Psoas muscle (tissue), 8 donors: ENCODE results near the gene TMEM191B. TPM values are rescaled to one million over a fixed set of nuclear protein-coding genes. Genes with fewer than 3 reads are reported as not detected.
"Not testable (repeated sequence)": the region's sequence is repeated elsewhere in the genome, so short reads cannot be mapped to it uniquely, and the experiment has no call there.

ENCODE experiments used
- ATAC-seq, 4 donors: fragments of 200-7000 bp; cut with Tn5 transposase; one replicate each; pipeline ENCODE4 v1.9.1; 2020; ENCODE audit warnings: moderate library complexity in 3 of 4, mild to moderate bottlenecking in 2 of 4
- DNase-seq, 2 donors: peaks; one replicate each; pipeline ENCODE4 v3.0.0-alpha.2; 2020
- H3K27ac ChIP-seq: fragments of 200-600 bp; one replicate; pipeline ENCODE4 v1.8.0; 2022
- H3K27me3 ChIP-seq, 3 donors: fragments of 200-600 bp in 1 of 3; one replicate each; pipeline versions ENCODE4 v1.6.1 to v1.8.0; 2013 to 2022; ENCODE audit warnings: low read length in 2 of 3, mild to moderate bottlenecking in 2 of 3, moderate library complexity in 1 of 3; ENCODE audit not compliant: insufficient read depth in 3 of 3
- H3K36me3 ChIP-seq, 2 donors: fragments of 200-600 bp in 1 of 2; one replicate each; pipeline versions ENCODE4 v1.6.1 to v1.8.0; 2013 to 2022; ENCODE audit warnings: low read depth in 1 of 2, mild to moderate bottlenecking in 1 of 2, moderate library complexity in 1 of 2; ENCODE audit not compliant: insufficient read depth in 1 of 2
- H3K4me1 ChIP-seq: fragments of 200-600 bp; one replicate; pipeline ENCODE4 v1.8.0; 2022
- H3K4me3 ChIP-seq: fragments of 200-600 bp; one replicate; pipeline ENCODE4 v1.8.0; 2022; ENCODE audit warnings: mild to moderate bottlenecking
- H3K9me3 ChIP-seq: fragments of 200-600 bp; one replicate; pipeline ENCODE4 v1.8.0; 2022
- WGBS, 3 donors: extraction: QIAGEN DNeasy Blood & Tissue Kit; methylation state at CpG; one replicate each; pipeline versions ENCODE4 v1.1.6 to v1.1.7; 2013; 5-methylcytosine and 5-hydroxymethylcytosine counted together
- intact Hi-C, 2 donors: fragments of 100-400 bp; cut with DNase I; formaldehyde crosslinking; loops; one replicate each; pipeline versions ENCODE4 v1.11.0 to v1.14.2; 2022
- polyA plus RNA-seq, 3 donors: library from polyadenylated mRNA; stranded (reverse); fragments of 200-250 nt; gene quantifications; one replicate each; pipeline ENCODE4 v1.2.3, GENCODE V29; 2013
- total RNA-seq, 4 donors: library from RNA; stranded (reverse); fragmentation: NEBNext Ultra II Directional in 2 of 4; extraction: Animal tissue kit (Norgen Biotek cat#: 25700) in 2 of 4; gene quantifications; one replicate each; pipeline versions ENCODE4 v1.2.1 to v1.2.4, GENCODE V29; 2021 to 2023
- donor health status: healthy with polysubstance abuse.
- donor health status: DM: no; HTN: no; CAD: no; lungs with moderate emphysema.
- donor health status: Bipolar disorder and iron deficiency.
- donor health status: healthy.
- donor health status: DM: yes; HTN: yes; CAD: no.
- donor health status: DM: no; HTN: no; CAD: no.
- donor health status: DM: no; HTN: no; CAD: no.
- donor health status: DM: yes; HTN: yes; CAD: no.

TMEM191B gene
- total and polyA plus RNA-seq, 7 donors: not detected

GRCh38 chr22:18533633-18534032 lies 6.0 kb downstream of the TMEM191B start:
- H3K4me1 ChIP-seq, intact Hi-C loops: not testable (repeated sequence)

DNA sequence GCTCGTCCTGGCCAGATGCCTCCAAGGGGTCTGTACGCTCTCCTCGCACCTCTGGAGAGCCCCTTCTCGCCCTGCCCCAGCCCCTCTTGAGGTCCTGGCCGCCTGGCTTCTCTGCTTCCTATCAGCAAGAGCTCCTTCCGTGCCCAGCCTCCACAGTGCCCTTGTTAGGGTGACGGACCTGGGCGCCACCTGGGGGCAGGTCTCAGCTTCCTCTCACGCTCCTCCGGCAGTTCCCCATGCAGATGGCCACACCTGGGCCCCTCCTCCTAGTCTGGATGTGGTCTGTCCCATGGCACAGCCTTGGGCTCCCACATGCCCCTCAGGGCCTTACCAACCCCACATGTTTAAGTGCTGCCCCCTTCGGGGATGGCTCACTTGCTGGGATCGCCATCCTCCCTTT lies 6.7 kb downstream of the TMEM191B start:
- 100% methylated on average over 1 of the region's 12 CpGs; no CpG with 5 or more reads in 2 of the 3 donors for WGBS, 3 donors

More at GRCh38 chr22:18533633-18534032, 6.0 kb downstream of the TMEM191B start:
- not testable (repeated sequence) for ATAC-seq, H3K27ac ChIP-seq, H3K9me3 ChIP-seq, DNase-seq, H3K4me3 ChIP-seq, H3K36me3 ChIP-seq, H3K27me3 ChIP-seq
- WGBS, 3 donors: no CpG with 5 or more reads among the region's 11 CpGs

DNA sequence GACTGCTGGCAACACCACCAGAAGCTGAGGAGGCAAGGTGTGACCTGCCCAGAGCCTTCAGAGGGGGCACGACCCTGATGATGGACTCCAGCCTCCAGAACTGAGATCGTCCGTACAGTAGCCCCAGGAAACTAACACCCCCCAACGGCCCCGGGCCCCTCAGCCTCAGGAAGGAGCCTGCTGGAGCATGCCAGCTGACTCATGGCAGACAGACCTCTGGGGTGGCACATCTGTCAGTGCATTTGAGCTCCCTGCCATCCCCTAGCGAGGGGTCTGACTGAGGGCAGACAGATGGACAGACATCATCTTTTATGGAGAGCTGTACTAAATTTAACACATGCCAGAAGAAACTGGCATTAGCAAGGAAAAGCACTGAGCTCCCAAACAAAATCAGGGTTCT lies 12.4 kb downstream of the TMEM191B start:
- DNase-seq, ATAC-seq, H3K36me3 ChIP-seq, H3K27ac ChIP-seq, H3K27me3 ChIP-seq, H3K4me1 ChIP-seq, H3K9me3 ChIP-seq, H3K4me3 ChIP-seq, intact Hi-C loops: not testable (repeated sequence)
- 87 to 93% (median 89%) methylated on average over 4 to 5 of the region's 6 CpGs for WGBS, 3 donors

More for the DNA sequence above, 6.7 kb downstream of the TMEM191B start:
- H3K27ac ChIP-seq, H3K4me1 ChIP-seq, H3K9me3 ChIP-seq, DNase-seq, H3K36me3 ChIP-seq, H3K4me3 ChIP-seq, ATAC-seq, H3K27me3 ChIP-seq, intact Hi-C loops: not testable (repeated sequence)

DNA sequence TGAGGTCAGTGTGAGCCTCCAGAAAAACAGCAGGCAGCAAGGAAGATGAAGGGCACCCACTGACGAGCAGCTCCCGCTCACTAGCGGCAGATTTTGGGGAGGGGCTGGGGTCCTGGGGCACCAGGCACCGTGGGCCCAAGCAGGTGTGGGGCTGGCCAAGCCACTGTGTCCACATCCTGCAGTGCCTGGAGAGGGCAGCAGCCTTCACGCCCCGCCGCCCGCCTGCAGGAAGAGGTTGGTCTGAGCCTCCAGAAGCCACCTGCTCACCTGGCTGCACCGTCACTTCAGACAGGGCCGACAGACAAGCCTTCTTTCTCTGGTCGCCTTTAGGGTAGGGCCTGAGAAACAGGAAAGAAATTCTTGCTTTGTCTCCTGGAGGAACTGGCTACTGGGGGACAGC lies 15.8 kb downstream of the TMEM191B start:
- H3K9me3 ChIP-seq: not testable (repeated sequence)

GRCh38 chr22:18544615-18545014 lies 17.0 kb downstream of the TMEM191B start:
- H3K27ac ChIP-seq, DNase-seq, H3K4me3 ChIP-seq, H3K36me3 ChIP-seq, H3K27me3 ChIP-seq, ATAC-seq, intact Hi-C loops, H3K4me1 ChIP-seq, H3K9me3 ChIP-seq: not testable (repeated sequence)
- WGBS, 3 donors: 84% methylated on average over 8 of the region's 13 CpGs; no CpG with 5 or more reads in 2 of the 3 donors

More for the DNA sequence above, 15.8 kb downstream of the TMEM191B start:
- ATAC-seq, H3K27ac ChIP-seq, H3K4me3 ChIP-seq, H3K27me3 ChIP-seq, DNase-seq, H3K36me3 ChIP-seq, H3K4me1 ChIP-seq, intact Hi-C loops: not testable (repeated sequence)
- WGBS, 3 donors: no CpG with 5 or more reads among the region's 11 CpGs

DNA sequence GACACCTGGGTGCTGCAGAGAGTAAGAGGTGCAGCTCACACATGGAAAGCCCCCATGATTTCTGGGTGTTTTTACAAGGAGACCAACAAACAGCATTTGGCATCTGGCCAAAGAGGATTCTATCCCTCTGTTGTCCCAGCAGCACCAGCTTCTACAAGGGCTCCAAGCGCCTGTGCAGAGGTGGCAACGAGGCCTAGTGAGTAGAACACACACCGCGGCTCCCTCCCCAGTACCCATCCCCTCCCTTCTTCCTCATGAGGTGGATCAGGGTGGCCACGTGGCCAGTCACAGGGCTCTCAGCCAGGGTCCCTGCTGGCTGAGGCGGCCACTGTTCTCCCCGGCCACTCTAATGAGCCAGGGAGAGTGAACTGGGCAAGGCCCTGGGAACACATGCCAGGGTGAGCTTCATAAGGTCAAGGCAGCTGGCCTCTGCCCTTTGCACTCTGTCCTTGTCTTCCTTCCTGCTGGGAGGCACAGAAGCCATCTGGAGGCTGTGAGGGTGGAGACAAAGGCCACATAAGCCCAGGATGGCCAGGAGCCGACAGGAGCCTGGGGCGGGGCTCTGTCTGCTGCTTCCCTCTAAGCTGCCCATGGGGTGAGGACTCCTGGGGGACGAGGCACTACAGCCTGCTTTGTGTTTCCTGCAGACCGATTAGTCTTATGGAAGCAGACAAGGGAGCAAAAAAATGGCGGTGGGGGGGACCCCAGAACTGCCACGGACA lies 22.0 kb downstream of the TMEM191B start:
- intact Hi-C loops, H3K36me3 ChIP-seq, H3K9me3 ChIP-seq, H3K4me3 ChIP-seq, H3K4me1 ChIP-seq, DNase-seq, H3K27ac ChIP-seq, H3K27me3 ChIP-seq: not testable (repeated sequence)
- peak in 2 of 4 donors; percentile 29 to 40 for ATAC-seq
- 45 to 89% (median 52%) methylated on average over 2 to 10 of the region's 13 CpGs for WGBS, 3 donors

DNA sequence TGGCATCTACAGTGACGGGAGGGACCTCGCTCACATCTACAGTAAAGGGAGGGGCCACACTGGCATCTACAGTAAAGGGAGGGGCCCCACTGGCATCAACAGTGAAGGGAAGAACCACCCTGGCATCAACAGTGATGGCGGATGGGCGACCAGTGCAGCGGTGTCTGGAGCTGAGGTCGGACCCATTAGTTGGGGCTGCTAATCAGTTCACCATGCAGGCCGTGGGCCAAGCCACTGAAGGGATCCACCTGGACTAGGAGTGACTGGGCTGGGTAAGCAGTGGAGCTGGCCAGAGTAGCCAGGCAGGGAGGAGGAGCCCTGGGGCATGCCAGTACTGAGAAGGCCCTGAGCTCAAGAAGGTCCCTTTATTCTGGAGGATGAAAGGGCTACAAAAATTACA lies 23.4 kb downstream of the TMEM191B start:
- 67 to 94% (median 86%) methylated on average over 2 of the region's 7 CpGs for WGBS, 3 donors
- H3K4me3 ChIP-seq, DNase-seq, intact Hi-C loops, H3K27me3 ChIP-seq, H3K27ac ChIP-seq, ATAC-seq, H3K9me3 ChIP-seq, H3K36me3 ChIP-seq, H3K4me1 ChIP-seq: not testable (repeated sequence)

GRCh38 chr22:18552839-18553597 lies 25.4 kb downstream of the TMEM191B start:
- no CpG with 5 or more reads among the region's 19 CpGs for WGBS, 3 donors
- H3K4me1 ChIP-seq: not testable (repeated sequence)
- peak; percentile 29 to 50 (median 42) for ATAC-seq

DNA sequence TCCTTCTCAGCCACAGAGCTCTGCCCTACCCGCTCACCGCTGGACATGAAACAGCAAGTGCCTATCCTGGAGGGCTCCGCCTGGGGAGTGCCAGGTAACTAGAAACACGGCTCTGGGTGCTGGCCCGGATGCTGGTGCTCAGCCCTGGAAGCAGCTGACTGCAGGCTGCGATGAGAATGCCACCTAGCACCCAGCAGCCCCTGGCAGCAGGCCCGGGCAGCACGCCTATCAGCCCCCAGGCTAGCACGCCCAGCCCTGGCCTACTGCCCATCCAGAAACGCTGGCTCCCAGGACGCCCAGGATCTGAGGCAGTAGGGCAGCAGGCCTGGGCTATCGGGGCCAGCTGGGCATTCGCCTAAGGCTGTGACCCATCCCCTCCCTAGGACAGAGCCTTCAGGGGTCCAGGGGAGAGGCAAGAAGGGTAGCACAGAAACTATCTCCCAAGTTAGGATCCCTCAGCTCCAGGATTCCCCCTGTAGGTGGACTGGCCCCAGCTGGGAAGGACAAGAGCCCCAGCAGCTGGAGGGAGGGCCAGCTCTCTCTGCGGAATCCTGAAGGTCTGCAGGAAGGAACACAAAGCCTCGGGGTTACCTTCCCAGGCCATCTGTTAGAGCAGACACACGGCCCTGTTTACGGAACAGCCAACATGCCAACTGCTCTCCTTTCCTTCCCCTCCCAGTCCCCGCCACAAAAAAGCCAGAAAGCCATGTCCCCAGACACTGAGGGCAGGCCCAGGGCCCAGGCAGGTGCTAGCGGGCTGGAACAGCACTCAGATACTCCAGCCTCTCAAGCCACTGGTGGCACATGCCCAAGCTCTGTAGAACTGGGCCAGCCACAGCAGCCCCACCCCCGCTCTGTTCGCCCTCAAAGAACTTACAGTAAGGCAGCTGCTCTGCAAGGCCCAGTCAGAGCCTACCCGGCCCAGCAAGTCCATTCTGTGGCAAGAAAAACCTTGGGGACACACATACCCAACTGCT lies 27.0 kb downstream of the TMEM191B start:
- H3K36me3 ChIP-seq, H3K27me3 ChIP-seq, H3K27ac ChIP-seq, DNase-seq, H3K4me3 ChIP-seq, intact Hi-C loops, H3K9me3 ChIP-seq, H3K4me1 ChIP-seq: not testable (repeated sequence)
- WGBS, 3 donors: no CpG with 5 or more reads among the region's 22 CpGs
- ATAC-seq: peak; percentile 82 to 91 (median 88)

More at GRCh38 chr22:18552839-18553597, 25.4 kb downstream of the TMEM191B start:
- DNase-seq, H3K27ac ChIP-seq, intact Hi-C loops, H3K36me3 ChIP-seq, H3K27me3 ChIP-seq, H3K4me3 ChIP-seq, H3K9me3 ChIP-seq: not testable (repeated sequence)

GRCh38 chr22:18558516-18558915 lies 30.9 kb downstream of the TMEM191B start:
- intact Hi-C loops: not testable (repeated sequence)
- peak; percentile 77 to 86 (median 79) for ATAC-seq
- WGBS, 3 donors: no CpG with 5 or more reads among the region's 4 CpGs

More at GRCh38 chr22:18558516-18558915, 30.9 kb downstream of the TMEM191B start:
- not testable (repeated sequence) for H3K36me3 ChIP-seq, H3K4me3 ChIP-seq, H3K4me1 ChIP-seq, H3K27ac ChIP-seq, H3K9me3 ChIP-seq, H3K27me3 ChIP-seq, DNase-seq
